ENCODE measurements around the gene SSTR3. TPM values are rescaled to one million over a fixed set of nuclear protein-coding genes. Genes with fewer than 3 reads are reported as not detected.
A peak's percentile ranks its signal among the peaks of the same experiment; 100 is the strongest.

The SSTR3 gene
- total RNA-seq, 1 donor from 2014 or later: not detected

GRCh38 chr22:37187552-37187890, 24.8 kb downstream of the SSTR3 start:
- intact Hi-C loops (cut with DNase I): no loop called here
- DNase-seq (ENCODE audit: low spot score) (no peak), ATAC-seq (peak; percentile 67)

GRCh38 chr22:37186997-37187522, 25.2 kb downstream of the SSTR3 start:
- intact Hi-C loops (cut with DNase I): no loop called here
- ATAC-seq (no peak), DNase-seq (ENCODE audit: low spot score) (peak; percentile 53)

GRCh38 chr22:37186228-37186996, 25.9 kb downstream of the SSTR3 start:
- peak; percentile 31 for ATAC-seq
- peak; percentile 42 for DNase-seq (ENCODE audit: low spot score)
- intact Hi-C loops (cut with DNase I): no loop called here

- DNase-seq (ENCODE audit: low spot score): no peak
- intact Hi-C loops (cut with DNase I): no loop called here
- no peak for ATAC-seq
Measured at GRCh38 chr22:37185646-37186227, 26.5 kb downstream of the SSTR3 start.

- intact Hi-C loops (cut with DNase I): no loop called here
- ATAC-seq: no peak
- DNase-seq (ENCODE audit: low spot score): no peak
Measured at GRCh38 chr22:37184816-37185541, 27.3 kb downstream of the SSTR3 start.

- no peak for ATAC-seq
- intact Hi-C loops (cut with DNase I): no loop called here
- no peak for DNase-seq (ENCODE audit: low spot score)
Measured at GRCh38 chr22:37184380-37184755, 27.9 kb downstream of the SSTR3 start.

- intact Hi-C loops (cut with DNase I): no loop called here
- ATAC-seq (peak; percentile 11), DNase-seq (ENCODE audit: low spot score) (no peak)
Measured at GRCh38 chr22:37183432-37184379, 28.6 kb downstream of the SSTR3 start.

GRCh38 chr22:37182949-37183245, 29.4 kb downstream of the SSTR3 start:
- intact Hi-C loops (cut with DNase I): no loop called here
- DNase-seq (ENCODE audit: low spot score) (no peak), ATAC-seq (no peak)

GRCh38 chr22:37182101-37182948, 30.0 kb downstream of the SSTR3 start:
- ATAC-seq (no peak), DNase-seq (ENCODE audit: low spot score) (no peak)
- intact Hi-C loops (cut with DNase I): no loop called here

GRCh38 chr22:37181681-37182080, 30.6 kb downstream of the SSTR3 start:
- ATAC-seq (no peak), DNase-seq (ENCODE audit: low spot score) (no peak)
- intact Hi-C loops (cut with DNase I): no loop called here

GRCh38 chr22:37180531-37181231, 31.6 kb downstream of the SSTR3 start:
- intact Hi-C loops (cut with DNase I): no loop called here
- ATAC-seq: no peak
- no peak for DNase-seq (ENCODE audit: low spot score)

GRCh38 chr22:37179622-37180420, 32.5 kb downstream of the SSTR3 start:
- intact Hi-C loops (cut with DNase I): no loop called here
- DNase-seq (ENCODE audit: low spot score): no peak
- no peak for ATAC-seq

- ATAC-seq: no peak
- DNase-seq (ENCODE audit: low spot score): peak; percentile 47
Measured at GRCh38 chr22:37179126-37179470, 33.2 kb downstream of the SSTR3 start.

GRCh38 chr22:37178350-37179125, 33.7 kb downstream of the SSTR3 start:
- intact Hi-C loops (cut with DNase I): no loop called here
- peak; percentile 57 for ATAC-seq

More at GRCh38 chr22:37179126-37179470, 33.2 kb downstream of the SSTR3 start:
- intact Hi-C loops (cut with DNase I): no loop called here

GRCh38 chr22:37177755-37178154, 34.5 kb downstream of the SSTR3 start:
- intact Hi-C loops (cut with DNase I): no loop called here
- ATAC-seq (no peak), DNase-seq (ENCODE audit: low spot score) (peak; percentile 35)

More at GRCh38 chr22:37178350-37179125, 33.7 kb downstream of the SSTR3 start:
- DNase-seq (ENCODE audit: low spot score): peak; percentile 61

GRCh38 chr22:37177221-37177620, 35.1 kb downstream of the SSTR3 start:
- ATAC-seq (no peak), DNase-seq (ENCODE audit: low spot score) (peak; percentile 42)
- intact Hi-C loops (cut with DNase I): no loop called here
